ENCODE measurements around the gene CROCC2.
A peak's percentile ranks its signal among the peaks of the same experiment; 100 is the strongest.
"Not testable (repeated sequence)": the region's sequence is repeated elsewhere in the genome, so short reads cannot be mapped to it uniquely, and the experiment has no call there.

CROCC2 gene

DNA sequence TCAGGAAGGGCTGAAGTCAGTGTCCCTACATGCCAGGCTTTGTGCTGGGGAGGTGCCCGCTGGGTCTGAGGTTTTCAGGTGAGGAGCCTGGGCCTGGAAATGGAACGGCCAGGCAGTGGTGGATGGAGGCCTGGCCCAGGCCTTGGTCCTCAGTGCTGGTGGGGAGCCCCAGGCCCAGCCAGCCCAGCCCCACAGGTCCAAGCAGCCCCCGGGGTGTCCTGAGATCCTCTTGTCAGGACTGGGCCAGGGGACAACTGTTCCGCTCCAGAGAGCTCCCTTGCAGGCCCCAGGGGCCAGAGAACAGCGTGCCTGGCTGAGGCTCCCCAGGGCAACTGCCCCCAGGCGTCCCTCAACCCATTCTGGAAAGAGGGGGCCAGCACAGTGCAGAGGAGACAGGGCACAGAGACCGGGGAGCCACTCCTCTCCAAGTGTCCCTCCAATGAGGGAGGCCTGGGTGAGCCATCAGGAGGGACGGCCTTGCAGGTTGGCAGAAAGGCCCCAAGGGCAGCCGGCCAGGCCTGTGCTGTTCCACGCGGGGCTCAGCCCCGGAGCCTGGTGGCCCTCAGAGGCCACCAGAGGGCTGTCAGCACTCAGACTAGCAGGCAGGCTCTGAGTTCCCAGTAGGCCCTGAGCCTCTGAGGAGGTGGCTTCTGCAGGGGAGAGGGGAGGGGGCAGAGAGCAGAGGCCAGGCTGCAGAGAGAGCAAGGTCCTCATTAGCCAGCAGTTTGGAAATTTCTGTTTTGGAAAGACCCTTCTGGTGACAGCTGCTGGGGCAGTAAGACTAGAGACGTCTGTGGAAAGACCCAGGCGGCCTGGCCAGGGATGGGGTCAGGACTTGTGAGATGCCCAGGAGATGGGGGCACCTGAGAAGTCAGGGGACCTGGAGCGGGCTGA, 62.8 kb downstream of the CROCC2 start:
- DNase-seq = no peak

DNA sequence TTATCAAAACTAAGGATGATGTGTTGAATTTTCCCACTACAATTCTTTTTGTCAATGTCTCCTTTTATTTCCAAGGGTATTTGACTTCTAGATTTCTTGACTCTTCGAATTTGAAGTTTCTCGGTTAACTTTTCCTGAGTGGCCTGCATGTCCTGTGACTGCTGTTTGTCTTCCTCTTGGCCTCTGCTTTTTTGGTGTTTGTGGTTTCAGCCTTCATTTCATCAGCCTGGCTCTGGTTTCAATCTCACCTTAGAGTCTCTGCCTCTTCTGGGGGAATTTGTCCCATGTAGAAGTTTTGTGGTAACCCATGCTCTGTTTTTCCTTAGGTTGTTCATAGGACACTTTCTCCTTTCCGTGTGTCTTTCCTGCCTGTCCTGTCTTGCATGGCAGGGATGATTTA, 64.0 kb downstream of the CROCC2 start:
- DNase-seq = no peak

DNA sequence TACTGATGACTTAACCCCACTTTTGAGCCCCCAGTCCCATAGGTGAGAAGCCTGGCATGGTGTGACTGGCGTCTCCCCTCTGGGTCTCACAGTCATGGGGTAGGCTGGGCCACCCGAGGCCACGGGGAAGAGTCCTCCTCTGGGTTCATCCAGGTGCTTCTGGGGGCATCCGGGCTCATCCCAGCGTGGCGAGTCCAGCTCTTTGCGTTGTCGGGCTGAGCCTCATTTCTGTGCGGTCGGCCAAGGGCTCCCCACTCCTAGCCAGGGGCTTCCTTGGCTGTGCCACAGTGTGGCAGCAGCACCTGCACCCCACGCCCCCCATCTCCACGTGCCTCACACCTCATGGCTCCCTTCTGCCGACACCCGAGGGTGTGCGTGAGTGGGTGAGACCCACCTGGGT, 64.7 kb downstream of the CROCC2 start:
- DNase-seq = no peak

- DNase-seq = no peak
Measured at GRCh38 chr2:240972201-240972600, 66.1 kb downstream of the CROCC2 start.

- DNase-seq = no peak
Measured at GRCh38 chr2:240972636-240973521, 66.7 kb downstream of the CROCC2 start.

GRCh38 chr2:240974771-240975572, 68.8 kb downstream of the CROCC2 start:
- no peak for DNase-seq

DNA sequence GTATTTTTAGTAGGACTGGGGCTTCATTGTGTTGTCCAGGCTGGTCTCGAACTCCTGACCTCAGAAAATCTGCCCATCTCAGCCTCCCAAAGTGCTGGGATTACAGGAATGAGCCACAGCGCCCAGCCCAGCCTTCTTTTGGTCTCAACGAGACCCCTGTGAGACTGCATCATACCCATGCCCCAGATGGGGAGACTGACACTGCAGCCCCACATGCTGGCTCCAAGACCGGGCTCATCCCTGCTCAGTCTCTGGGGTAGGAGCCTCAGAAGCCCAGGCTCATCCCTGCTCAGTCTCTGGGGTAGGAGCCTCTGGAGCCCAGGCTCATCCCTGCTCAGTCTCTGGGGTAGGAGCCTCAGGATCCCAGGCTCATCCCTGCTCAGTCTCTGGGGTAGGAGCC, 69.8 kb downstream of the CROCC2 start:
- DNase-seq = not testable (repeated sequence)

DNA sequence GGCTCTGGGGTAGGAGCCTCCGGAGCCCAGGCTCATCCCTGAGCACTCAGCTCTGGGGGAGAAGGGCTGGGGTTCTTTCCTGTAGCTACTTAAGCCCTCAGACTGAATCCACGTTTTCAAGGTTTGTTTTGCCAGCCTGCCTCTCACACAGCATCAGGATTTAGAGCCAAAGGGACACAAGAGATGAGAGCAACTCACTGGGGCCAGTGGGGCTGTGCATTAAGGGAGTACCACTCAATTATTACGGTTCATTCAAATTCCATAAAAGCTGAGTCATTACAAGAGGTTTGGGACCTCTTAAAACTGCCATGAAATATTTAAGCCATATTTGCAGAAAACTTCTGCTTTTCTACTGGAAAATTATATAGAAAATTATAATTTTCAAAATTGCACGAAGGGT, 75.1 kb downstream of the CROCC2 start:
- peak; percentile 13 for DNase-seq

DNA sequence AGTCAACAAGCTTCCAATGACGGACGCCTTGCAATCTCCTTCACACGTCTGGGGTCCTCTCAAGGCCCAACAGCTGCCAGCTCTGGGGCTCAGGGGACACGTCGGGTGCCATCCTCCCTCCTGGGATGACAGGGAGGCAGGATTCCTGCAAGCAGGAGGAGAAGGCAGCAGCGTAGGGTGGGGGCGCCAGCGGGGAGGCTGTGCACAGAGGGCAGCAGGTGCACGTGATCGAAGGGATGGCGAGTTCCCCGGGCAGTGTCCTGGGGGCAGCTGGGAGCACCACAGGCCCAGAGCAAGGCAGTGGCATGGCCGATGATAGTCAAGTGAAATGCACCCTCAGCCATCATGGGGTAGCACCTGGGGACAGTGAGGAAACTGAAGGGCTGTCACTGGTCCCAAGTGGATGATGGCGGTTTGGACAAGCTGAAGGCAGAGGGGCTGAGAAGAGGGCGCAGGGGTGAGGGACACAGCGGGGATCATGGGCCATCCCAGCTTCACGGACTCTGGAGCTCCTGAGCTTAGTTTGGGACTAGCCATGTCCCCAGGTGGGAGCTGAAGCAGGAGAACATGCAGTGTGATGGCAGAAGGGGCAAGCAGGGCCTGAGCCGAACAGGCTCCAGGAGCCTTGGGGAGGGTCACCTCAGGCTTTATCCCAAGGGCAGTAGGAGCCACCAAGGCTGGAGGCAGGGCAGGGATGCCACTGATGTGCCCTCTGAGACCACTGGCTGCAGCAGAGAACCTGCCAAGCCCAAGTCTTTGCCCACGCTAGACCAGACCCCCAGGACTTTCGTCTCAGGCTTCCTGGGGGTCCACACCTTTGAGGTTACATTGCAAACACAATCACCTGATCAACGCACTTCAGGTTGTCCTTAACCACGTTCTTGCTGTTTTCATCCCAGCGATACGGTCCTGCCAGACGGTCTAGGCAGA, 76.0 kb downstream of the CROCC2 start:
- no peak for DNase-seq

GRCh38 chr2:240982821-240983281, 76.7 kb downstream of the CROCC2 start:
- DNase-seq = no peak

DNA sequence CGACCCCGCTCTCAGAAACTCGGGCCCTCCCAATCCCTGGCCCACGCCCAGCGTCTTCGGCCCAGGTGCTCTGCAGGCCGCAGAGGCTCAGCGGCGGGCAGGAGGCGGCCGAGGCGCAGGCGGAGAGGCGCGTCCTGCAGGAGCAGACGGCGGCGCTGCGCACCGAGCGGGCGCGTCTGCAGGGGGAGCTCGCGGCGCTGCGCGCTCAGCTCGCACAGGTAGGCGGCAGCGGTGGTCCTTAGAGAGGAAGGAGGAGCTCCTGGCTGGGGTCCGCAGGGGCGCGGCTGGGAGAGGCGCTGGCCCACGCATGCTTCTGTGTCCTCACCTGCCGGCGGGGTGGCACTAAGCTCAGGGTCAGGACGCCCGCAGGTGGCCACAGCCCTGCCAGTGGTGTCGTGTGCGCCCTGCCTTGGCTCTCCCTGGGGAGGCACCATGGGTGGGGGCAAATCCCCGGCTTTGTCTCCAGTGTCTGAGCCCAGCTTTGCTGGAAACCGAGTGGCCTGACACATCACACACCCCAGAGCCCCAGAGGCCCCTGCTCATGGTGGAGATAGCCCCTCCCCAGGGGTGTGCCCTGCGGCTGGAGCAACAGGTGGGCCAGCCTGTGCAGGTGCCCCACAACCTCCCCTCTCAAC, 77.3 kb downstream of the CROCC2 start:
- peak; percentile 17 for DNase-seq

DNA sequence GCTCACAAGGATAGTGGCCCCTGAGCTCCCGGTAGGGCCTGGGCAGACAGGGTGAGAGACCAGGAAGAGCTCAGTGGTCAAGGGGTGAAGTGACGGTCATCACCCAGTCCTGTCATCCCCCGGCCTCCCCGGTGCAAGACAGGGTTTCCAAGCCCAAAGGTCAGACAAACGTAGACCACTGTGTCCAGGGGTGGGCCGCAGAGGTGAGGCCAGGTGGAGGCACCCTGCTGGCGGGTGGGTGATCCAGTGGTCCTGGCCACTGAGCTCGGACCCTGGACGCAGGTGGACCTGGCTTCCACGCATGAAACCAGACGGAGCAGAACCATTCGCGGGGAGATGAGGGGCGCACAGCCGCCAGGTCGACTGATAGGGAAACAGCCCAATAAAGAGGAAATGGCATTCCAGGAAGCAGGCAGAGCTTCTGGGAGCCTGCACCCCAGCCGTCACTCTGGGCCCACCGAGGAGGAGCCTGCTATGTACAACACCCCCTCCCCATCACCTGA, 77.9 kb downstream of the CROCC2 start:
- DNase-seq = no peak

DNA sequence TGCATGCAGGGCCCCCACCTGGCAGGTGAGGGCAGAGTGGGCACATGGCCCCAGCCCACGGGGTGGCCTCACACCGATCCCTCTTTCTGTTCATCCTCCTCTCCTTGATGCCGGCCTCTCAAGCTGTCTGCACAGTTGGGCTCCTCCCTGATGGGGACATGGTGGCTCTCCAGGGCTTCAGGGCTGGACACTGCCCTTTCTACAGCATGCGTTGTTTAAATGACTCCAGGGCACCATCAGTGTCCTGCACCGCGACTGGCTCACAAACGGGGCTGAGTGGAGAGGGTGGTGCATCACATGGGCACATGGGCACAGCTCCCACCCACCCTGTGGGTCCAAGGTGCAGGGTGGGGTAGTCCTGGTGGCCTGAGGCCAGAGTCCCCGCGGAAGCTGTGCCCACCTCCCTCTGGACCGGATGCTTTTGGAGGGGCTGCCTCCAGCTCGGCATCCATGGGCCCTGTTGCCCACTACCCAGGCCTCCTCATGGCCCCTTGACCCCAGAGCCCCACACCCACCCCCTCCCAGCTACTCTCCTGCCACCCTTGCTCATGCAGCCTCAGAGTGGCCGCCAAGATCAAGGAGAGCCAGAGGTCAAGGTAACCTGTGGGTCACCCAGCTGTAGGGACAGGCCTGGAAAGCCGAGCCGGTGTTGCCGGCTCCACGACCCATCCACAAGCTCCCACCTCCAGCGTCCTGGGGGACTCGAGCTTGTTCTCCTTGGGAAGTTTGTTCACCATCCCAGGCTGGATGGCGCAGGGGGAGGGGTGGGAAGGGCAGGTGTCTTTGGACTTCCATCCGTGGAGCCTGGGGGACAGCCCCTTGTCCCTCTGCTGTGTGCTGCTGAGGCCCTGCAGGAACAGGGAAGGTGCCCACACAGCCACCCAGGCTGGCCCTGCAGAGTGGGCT, 80.0 kb downstream of the CROCC2 start:
- no peak for DNase-seq

- DNase-seq = peak; percentile 50
Measured at GRCh38 chr2:240986787-240987411, 80.8 kb downstream of the CROCC2 start.

GRCh38 chr2:240987588-240987987, 81.5 kb downstream of the CROCC2 start:
- DNase-seq = no peak

DNA sequence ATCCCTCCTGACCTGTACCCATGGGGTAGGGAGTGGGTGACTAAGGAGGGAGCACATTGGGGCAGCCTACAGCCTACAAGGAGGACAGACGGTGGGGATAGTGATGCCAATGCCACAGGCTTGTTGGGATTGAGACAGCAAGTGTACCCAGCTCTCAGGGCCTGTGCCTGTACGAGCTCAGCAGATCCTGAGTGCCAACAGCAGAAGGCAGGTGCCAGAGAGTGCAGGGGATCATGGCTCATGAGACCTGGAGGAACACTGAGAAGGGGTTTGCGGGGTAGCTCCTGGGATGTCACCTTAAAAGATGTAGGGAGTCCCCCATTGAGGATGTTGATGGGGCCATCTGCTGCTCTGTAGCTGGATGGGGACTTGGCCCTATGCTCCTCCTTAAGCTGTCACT, 82.0 kb downstream of the CROCC2 start:
- peak; percentile 34 for DNase-seq

DNA sequence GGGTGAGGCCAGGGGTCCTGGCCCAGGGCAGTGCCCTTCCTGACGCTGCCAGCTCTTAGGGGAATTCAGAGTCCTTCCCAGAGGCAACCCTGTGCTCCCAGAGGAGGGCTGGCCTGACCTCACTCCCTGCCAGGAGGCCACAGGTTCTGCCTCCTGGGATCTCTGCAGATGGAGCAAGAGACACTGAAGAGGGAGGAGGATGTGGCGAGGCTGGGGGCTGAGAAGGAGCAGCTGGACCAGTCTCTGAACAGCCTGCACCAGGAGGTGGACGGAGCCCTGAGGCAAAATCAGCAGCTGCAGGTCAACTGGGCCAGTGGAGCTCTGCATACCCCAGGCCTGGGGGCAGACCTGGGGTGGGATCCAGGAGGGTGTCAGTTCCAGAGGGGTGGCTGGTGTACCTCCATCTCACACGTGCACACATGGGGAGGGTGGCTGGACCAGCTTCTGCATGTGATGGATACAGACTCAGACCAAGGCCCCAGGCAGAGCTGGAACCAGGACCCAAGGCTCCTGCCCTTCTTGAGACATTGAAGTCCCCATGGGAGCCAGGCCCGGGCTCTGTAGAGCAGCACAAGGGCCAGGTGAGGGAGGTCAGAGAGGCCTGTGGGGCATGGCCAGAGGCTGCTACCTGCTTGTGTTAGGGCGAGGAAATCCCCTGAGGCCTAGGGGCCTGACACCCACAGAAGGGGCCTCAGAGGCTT, 82.6 kb downstream of the CROCC2 start:
- no peak for DNase-seq
